GM20431 (cell line): ENCODE results near the gene SCYGR2.

ENCODE experiments used
- in situ Hi-C: fragments of 300-500 bp; cut with MseI, MboI; formaldehyde crosslinking; loops from one replicate; pipeline ENCODE4 v1.15.0; 2020; ENCODE audit warnings: low sequenced_read_pairs; ENCODE audit not compliant: unreplicated experiment

Gene SCYGR2

DNA sequence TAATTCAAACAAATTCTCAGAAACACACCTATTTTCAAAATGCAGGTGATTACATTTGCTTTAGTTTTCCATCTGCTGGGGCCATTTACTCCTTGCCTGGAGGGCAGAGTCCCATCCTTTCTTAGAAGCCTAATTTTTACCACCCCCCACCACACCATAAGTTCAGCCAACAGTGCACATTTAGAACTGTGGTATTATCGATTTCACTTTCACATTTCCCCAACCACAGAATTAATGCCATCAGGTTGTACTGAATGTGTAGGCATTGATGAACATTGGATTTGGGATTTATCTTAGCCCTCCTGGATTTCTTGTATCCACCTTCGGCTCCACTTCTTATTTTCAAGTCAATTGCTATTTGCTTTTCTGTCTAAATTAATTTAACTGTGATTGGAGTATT, 11.4 kb downstream of the SCYGR2 start:
- in situ Hi-C loops = no loop called here

DNA sequence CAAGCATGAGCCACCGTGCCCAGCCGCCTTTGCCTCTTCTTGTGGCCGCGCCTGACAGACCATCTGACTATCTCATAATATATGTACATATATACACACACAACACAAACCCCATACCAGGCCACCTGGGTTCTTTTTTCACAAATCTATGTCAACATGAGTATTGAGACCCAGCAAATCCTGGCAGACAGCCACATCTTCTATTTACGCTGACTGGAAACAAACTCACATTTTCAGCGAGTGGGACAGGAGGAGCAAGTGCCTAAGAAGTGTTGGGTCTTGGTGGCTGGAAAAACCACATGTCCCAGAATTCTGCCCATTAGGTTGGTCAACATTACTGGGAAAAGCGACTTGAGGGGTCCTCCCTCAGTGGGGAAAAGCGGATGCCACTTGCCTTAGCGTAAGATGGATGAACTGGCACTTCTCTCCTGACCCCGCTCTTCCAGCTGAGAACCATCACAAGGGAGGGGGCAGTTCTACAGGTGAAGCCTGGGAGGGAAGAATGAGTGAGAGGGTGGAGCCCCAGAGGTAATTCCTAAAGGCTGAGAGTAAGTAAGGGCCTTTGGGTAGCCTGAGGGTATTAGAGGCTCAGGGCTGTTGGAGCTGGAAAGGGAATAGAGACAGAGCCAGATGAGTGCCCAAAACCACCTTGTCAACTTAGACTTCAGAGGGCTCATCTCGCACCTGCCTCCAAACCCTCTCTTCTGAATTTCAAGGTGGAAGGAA, 14.0 kb downstream of the SCYGR2 start:
- in situ Hi-C loops = no loop called here

DNA sequence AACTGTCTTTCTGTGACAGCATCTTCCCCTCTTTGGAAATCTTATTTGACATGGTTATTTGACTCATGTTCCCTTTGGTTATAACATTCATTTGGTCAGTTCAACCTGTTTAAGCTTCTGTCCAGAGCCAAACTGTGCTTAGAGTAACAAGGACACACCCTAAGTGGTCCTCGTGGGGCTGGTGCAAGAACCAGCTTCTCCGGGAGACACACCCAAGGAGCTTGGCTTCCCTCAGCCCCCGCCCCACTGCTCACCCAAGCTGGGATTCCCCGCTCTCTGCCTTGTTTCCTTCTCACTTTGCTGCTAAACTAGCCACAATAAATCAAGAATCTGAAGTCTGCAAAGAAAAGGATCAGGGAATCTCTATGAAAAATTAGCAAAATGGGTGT, 14.6 kb downstream of the SCYGR2 start:
- in situ Hi-C loops = no loop called here

DNA sequence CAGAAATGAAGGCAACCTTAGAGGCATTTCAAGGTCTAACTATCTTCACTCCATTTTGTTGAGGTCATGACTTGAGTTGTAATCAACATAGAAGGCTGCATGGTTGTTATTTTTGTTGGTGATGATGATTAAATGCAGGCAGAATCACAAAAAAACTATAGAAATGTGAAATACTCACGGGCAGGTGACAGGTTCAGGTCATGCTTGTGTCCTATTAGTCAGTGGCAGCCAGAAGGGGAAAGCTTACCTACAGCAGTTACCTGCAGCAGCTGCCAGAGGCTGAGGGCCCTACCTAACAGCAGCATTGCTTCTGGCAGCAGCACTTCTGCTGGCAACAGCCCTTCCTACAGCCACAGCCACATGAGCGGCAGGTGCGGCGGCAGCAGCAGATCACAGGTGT, 15.6 kb downstream of the SCYGR2 start:
- in situ Hi-C loops = no loop called here

DNA sequence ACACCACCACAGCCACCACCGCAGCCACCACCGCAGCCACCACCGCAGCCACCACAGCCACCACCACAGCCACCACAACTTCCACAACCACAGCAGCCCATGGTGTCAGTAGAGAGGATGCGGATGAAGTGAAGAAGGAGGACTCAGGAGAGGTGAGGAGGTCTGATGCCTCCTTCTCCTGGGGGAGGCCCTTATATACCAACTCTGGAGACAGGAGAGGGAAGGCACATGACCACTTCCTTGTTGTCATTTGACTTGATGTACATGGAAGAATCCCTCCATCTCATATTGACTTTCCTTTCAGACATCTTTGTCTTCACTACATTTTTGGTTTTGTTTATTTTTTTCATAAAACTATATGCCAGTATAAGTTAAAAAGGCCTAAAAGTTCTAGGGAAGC, 16.0 kb downstream of the SCYGR2 start, which contains the start of gene SCYGR3:
Gene SCYGR3, minus strand, starts transcription at position 101 of the 400 bp plus-strand sequence. Its CDS starts 0 bp downstream, at position 101.
- in situ Hi-C loops = no loop called here

DNA sequence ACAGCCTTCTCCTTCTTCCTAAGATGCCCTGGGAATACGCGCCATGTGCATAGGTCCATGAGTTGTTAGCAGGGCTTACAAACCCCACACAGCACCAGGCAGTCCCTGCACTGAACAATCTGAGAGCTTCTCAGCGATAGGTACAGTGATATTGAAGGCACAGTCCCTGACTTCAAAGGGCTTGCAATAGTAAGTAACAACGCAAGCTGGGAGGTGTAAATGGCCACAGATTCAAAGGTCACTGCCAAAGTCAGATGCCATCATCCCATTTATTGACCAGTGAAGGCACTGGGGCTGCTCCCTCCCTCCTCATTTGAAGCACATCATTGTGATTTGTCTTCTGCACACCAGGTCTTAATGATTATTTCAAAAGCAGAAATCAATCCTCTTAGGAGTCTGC, 16.5 kb downstream of the SCYGR2 start:
- in situ Hi-C loops = no loop called here

DNA sequence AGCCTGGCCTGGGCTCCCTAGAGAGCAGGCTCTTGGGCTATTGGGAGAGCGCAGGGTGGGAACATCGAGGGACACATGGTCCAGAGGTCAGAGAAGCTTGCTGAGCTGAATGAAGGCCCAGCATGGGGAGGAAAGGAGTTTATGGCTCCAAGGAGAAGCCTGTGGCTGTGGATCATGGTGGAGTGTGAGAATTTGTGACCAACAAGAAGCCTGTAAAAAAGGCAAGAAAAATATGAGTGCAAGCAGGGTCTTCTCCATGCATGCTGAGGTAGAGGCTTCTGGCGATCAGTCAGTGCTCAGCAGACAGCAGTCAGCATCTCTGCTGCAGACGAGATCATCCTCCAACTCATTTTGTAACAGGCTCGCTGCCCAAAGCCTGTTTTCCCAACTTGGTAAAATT, 17.2 kb downstream of the SCYGR2 start:
- in situ Hi-C loops = no loop called here

DNA sequence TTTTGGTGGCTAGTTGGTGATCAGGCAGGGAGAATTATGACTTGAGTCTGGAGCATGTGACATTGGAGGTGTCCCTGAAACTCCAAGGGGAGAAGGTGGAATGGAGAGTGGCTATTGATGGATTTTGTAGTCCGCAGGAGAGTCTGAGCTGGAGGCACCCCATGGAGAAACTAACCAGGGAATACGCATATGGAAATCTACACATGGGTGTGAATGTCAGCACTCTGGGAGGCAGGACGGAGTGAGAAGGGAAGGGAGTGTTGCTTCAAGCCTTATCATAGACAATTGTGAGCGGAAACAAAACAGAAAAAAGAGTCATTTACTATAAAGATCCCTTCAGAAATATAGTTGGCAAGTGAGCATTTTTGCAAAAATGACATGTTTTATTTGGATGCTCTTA, 17.9 kb downstream of the SCYGR2 start:
- in situ Hi-C loops = no loop called here

DNA sequence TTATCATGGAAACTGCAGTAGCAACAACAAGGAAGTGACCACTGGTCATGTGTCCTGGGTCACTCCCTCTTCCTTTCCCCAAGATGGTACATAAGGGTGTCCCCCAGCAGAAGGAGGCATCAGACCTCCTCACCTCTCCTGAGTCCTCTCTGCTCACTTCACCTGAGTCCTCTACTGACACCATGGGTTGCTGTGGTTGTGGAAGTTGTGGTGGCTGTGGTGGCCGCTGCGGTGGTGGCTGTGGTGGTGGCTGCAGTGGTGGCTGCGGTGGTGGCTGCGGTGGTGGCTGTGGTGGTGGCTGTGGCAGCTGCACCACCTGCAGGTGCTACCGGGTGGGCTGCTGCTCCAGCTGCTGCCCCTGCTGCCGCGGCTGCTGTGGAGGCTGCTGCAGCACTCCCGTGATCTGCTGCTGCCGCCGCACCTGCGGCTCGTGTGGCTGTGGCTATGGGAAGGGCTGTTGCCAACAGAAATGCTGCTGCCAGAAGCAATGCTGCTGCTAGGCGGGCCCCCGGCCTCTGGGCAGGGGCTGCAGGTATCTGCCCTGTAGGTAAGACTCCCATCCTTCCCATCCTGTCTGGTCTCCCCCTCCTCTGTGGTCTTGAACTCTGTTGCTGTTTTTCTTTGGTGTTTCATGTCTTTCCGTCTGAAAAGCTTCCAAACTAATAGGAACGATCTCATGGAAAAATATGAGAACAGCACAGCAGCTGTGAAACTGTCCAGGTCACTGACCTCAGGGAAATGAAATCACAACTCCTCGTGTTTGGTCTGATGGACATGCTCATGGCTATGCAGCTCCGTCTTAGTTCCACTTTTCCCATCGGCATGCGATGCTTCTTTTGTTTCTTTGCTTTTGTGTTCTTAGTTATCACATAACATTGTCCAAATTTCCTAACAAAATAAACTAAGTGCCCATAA, 18.9 kb downstream of the SCYGR2 start, which contains the start of gene SCYGR4:
Gene SCYGR4, plus strand, starts transcription at position 183 of the 915 bp plus-strand sequence. Its CDS starts 0 bp downstream, at position 183.
- in situ Hi-C loops = no loop called here

DNA sequence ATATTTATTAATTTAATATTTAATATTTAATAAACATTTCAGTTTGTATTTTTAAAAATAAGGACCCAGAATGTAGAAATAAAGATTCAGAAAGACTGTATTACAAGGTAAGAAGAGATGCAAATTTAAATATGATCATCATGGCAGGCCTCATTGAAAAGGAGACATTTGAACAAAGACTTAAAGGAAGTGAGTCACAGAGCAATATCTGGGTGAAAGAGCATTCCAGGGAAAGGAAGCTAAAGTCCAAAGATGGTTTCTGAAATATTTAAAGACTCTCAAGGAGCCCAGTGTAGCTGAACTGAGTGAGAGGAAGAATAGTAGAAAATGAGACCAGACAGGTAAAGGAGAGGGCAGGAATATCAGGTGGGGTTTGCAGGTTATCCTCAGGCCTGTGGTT, 24.5 kb downstream of the SCYGR2 start:
- in situ Hi-C loops = no loop called here

DNA sequence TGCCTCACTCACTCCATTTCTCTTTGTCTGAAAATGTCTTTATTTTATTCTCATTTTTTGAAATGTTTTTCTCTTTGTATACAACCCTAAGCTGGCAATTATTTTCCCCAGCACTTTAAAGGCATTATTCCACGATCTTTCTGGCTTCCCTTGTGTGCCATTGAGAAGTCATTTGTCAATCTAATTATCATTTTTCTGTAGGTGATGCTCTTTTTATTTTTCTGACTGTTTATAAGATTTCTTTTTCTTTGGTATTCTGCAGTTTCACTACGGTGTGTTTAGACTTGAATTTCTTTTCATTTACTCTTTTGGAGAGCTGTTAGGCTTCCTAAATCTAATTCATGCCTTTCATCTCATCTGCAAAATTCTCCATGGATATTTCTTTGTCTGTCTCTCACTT, 26.7 kb downstream of the SCYGR2 start:
- in situ Hi-C loops = no loop called here

DNA sequence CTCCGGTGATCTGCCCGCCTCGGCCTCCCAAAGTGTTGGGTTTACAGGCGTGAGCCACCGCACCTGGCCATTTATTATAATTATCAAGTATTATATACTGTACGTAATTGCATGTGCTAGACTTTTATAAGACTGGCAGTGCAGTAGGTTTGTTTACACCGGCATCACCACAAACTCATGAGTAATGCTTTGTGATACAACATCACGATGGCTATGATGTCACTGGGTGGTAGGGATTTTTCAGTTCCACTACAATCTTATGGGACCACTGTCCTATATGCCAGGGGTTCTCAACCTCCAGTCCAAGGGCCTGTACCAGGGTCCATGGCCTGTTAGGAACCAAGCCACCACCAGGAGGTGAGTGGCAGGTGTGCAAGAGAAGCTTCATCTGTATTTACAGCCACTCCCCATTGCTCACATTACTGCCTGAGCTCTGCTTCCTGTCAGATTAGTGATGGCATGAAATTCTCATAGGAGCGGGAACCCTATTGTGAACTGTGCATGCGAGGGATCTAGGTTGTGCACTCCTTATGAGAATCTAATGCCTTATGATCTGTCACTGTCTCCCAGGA, 28.0 kb downstream of the SCYGR2 start:
- in situ Hi-C loops = no loop called here

DNA sequence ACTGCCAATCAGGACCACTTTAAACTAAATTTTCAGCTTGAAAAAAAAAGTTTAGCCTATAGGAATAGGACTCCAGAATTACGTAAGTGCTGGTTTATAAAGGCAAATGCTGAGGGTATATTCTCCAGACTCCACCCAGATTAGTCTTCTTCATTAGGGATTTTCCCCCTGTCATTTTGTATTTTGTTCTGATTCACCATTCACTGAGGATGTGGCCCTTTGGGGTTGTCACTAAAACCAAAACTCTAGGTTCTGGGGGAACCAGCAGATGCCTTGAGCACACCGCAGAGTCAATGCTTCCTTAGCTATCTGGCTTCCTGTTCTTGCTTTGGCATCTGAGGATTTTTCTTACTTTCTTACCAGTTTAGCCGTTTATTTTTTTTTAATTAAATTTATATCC, 29.1 kb downstream of the SCYGR2 start:
- in situ Hi-C loops = no loop called here

DNA sequence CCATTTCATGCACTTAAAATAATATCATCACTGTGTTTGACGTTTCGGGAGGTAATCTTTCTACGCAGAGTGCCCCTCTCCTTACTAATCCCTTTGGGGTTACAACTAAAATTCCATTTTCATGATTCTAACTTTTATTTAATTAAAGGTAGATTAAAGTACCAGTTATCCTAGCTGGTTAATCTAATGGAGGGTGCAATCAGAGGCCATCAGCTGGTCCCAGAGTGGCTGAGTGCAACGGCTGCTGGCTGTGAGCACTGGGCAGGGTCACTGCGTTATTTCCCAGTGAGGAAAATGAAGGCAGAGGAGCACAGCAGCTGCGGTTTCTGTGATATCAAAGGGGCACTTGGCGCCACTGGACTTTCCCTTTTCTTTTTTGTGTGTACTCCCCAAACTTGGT, 30.7 kb downstream of the SCYGR2 start:
- in situ Hi-C loops = no loop called here

DNA sequence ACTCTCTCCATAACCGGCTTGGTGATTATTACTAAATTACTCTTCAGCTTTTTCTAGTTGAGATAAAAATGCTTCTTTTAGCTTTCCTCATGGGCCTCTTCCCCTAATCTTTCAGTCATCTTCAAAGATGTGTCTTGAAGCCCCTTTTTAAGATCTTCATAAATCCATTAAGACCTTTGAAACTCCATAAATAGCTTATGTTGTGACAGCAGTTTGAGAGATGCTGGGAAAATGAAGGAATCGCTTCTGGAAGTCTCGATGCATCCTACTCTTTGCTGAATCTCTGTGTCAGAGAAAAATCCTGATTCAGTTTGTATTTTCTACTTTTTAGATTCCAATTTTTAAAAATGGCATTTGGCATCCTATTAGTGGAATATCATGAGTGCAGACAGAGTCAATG, 31.6 kb downstream of the SCYGR2 start:
- in situ Hi-C loops = no loop called here

DNA sequence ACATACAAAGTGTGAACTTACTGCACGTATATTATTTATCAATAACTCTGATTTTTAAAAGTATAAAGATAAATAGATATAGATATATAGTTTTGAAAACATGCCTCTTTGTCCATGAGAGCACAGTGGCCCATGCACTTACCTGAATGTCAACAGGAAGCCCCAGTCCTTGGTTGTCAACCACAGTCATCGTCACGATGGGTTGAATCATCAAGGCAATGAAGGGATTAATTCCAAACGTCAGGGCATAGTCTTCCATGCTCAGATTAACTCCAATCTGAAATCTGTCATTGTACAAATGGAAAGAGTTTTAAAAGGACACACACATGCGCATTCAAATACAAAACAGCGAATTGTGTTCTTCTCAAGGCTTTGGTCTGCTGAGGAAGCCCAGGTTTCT, 34.1 kb downstream of the SCYGR2 start:
- in situ Hi-C loops = no loop called here

DNA sequence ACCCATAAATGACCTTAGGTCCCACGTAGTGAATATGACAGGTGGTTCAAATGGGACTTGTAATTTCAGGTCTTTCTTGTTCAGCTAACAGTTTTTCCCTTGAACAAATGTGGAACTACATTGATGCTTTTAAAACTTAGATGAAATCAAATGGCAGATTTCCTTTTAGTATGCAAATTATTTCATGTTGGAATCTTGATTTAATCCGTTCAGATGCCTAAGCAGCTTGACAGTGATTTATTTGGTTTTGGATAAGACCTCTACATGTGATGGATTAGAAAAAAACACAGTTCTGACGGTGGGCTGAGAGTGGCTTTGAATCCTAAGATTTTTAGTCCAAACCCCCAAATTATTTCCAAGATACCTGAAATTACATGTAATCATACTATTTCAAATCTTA, 35.5 kb downstream of the SCYGR2 start:
- in situ Hi-C loops = no loop called here

DNA sequence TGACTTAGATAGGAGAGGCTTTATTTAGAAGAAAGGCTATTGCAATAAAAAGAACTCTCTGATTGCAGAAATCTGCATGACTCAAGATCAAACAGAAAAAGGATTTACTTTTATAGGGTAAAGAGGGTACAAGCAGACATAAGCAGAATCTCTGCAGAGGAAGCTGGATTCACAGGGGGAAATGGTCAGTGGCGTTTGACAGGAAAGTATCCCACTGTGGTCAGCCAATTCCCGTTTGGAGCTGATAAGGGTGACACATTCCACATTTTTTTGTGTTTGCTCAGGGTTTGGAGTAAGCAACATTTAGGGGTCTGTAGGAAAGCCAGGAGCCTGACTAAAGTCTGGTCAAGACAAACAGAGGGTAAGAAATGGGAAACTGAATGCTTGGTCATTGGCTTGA, 44.0 kb downstream of the SCYGR2 start:
- in situ Hi-C loops = no loop called here

DNA sequence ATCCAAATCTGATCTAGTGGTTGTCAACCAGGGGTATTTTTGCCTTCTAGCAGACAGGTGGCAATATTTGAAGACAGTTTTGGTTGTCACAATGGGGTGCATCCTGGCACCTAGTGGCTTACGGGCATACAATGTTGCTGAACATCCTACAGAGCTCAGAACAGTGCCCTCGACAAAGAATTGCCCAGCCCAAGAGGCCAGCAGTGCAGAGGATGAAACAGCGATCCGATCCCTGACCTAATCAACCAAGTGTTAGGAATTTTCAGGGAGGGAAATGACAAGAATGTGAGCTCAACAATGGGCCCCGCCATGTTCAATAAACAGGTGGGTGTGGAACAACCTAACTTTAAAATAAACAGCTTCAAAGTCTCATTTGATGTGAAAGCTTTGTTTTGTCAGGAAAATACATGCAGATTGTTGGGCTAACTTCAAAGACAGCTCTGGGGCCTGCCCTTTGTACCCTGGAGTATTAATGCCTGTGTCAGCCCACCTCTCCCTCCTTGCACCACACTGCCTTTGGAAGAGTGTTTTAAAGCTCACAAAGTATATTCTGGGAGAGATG, 45.4 kb downstream of the SCYGR2 start:
- in situ Hi-C loops = no loop called here
